H1 (cell line): ENCODE results near the gene FAT1. TPM values are rescaled to one million over a fixed set of nuclear protein-coding genes. Genes with fewer than 3 reads are reported as not detected.
A peak's percentile ranks its signal among the peaks of the same experiment; 100 is the strongest.

ENCODE experiments used
- CTCF ChIA-PET: fragments of 300-600 bp; sonication (Branson Sonifier 250); formaldehyde crosslinking; loops from one replicate; lab custom pipeline; 2021; ENCODE audit not compliant: partially characterized antibody; lab: Charles Lee
- POLR2A ChIA-PET: fragments of 300-600 bp; sonication (Branson Sonifier 250); formaldehyde crosslinking; loops from one replicate; lab custom pipeline; 2021; ENCODE audit warnings: inconsistent platforms; ENCODE audit not compliant: partially characterized antibody; lab: Charles Lee
- DNase-seq, 2 experiments: peaks; one replicate each; pipeline versions ENCODE4 v3.0.0 to v3.0.0-alpha.2; 2010 to 2022; ENCODE audit warnings: low spot score in 2 of 2, low read depth in 1 of 2, mixed read lengths in 1 of 2
- FAIRE-seq: peaks from 2 replicates; lab custom pipeline; 2011; peaks lifted over from hg19 to GRCh38; lab: Jason Lieb, UNC
- H2AFZ ChIP-seq: 2 replicates; pipeline ENCODE4 v1.8.1; 2012; ENCODE audit warnings: low read length, inconsistent platforms
- H2AK5ac ChIP-seq: 2 replicates; pipeline ENCODE4 v1.6.1; 2013; ENCODE audit warnings: low read depth, low read length
- H2BK120ac ChIP-seq: replicated peaks from 2 replicates; pipeline ENCODE3; 2013; ENCODE audit warnings: low read depth, low read length, inconsistent platforms
- H2BK12ac ChIP-seq: 2 replicates; pipeline ENCODE4 v1.6.1; 2013; ENCODE audit warnings: low read depth, low read length
- H2BK15ac ChIP-seq: 2 replicates; pipeline ENCODE4 v1.6.1; 2013; ENCODE audit warnings: low read length
- H2BK20ac ChIP-seq: 2 replicates; pipeline ENCODE4 v1.6.1; 2013; ENCODE audit warnings: low read length
- H2BK5ac ChIP-seq: 2 replicates; pipeline ENCODE4 v1.6.1; 2013; ENCODE audit warnings: low read depth, low read length
- H3K14ac ChIP-seq: 2 replicates; pipeline ENCODE4 v1.6.1; 2013; ENCODE audit warnings: inconsistent platforms; ENCODE audit not compliant: insufficient read length
- H3K18ac ChIP-seq: 2 replicates; pipeline ENCODE4 v1.6.1; 2013; ENCODE audit warnings: low read length; ENCODE audit errors: extremely low read depth
- H3K23ac ChIP-seq: 2 replicates; pipeline ENCODE4 v1.6.1; 2013; ENCODE audit warnings: inconsistent platforms; ENCODE audit not compliant: insufficient read length
- H3K23me2 ChIP-seq: 2 replicates; pipeline ENCODE4 v1.6.1; 2013; ENCODE audit warnings: low read depth, low read length
- H3K27ac ChIP-seq: 2 replicates; pipeline ENCODE4 v1.6.1; 2011; ENCODE audit warnings: low read depth, low read length, inconsistent platforms
- H3K27me3 ChIP-seq, 4 experiments: replicated peaks in 1 of 4; 1 replicate in 1 of 4; 2 replicates in 3 of 4; pipeline versions ENCODE4 v1.6.1 to v1.8.1; 2011 to 2013; ENCODE audit warnings: low read length in 3 of 4, mild to moderate bottlenecking in 3 of 4, inconsistent platforms in 2 of 4, mixed read lengths in 2 of 4, moderate library complexity in 1 of 4; ENCODE audit not compliant: control insufficient read depth in 3 of 4, insufficient read depth in 3 of 4; ENCODE audit errors: extremely low read depth in 1 of 4
- H3K36me3 ChIP-seq, 4 experiments: 2 replicates each; pipeline versions ENCODE4 v1.6.1 to v1.8.1; 2011 to 2013; ENCODE audit warnings: mild to moderate bottlenecking in 4 of 4, low read length in 3 of 4, moderate library complexity in 2 of 4, control low read depth in 1 of 4, inconsistent platforms in 1 of 4; ENCODE audit not compliant: insufficient read depth in 4 of 4, control insufficient read depth in 2 of 4
- H3K4ac ChIP-seq: replicated peaks from 2 replicates; pipeline ENCODE3; 2013; ENCODE audit warnings: low read length, low read depth, mixed read lengths, inconsistent platforms; ENCODE audit not compliant: insufficient read length
- H3K4me1 ChIP-seq, 4 experiments: replicated peaks in 1 of 4; 1 replicate in 1 of 4; 2 replicates in 3 of 4; pipeline versions ENCODE4 v1.6.1 to v1.8.1; 2011 to 2013; ENCODE audit warnings: low read length in 3 of 4, inconsistent platforms in 2 of 4, mixed read lengths in 1 of 4; ENCODE audit not compliant: insufficient read depth in 4 of 4, control insufficient read depth in 3 of 4
- H3K4me2 ChIP-seq, 2 experiments: 2 replicates each; pipeline versions ENCODE4 v1.6.1 to v1.8.1; 2011 to 2013; ENCODE audit warnings: low read depth in 2 of 2, low read length in 2 of 2, control low read depth in 1 of 2, inconsistent platforms in 1 of 2, mild to moderate bottlenecking in 1 of 2; ENCODE audit not compliant: insufficient read depth in 1 of 2
- H3K4me3 ChIP-seq, 4 experiments: fragments of 200-600, 300-600 bp in 1 of 4; sonication (generic), shearing (Covaris generic), sonication (Bioruptor Twin) in 1 of 4; 2 replicates each; pipeline versions ENCODE4 v1.5.1 to v1.8.1; 2011 to 2016; ENCODE audit warnings: low read length in 4 of 4, low read depth in 3 of 4, control low read depth in 2 of 4, inconsistent platforms in 2 of 4, mild to moderate bottlenecking in 2 of 4, mixed read lengths in 1 of 4, moderate library complexity in 1 of 4; ENCODE audit not compliant: insufficient read depth in 2 of 4; ENCODE audit errors: extremely low read depth in 1 of 4
- H3K56ac ChIP-seq: replicated peaks from 2 replicates; pipeline ENCODE3; 2013; ENCODE audit warnings: low read depth, mild to moderate bottlenecking, mixed read lengths, low read length, inconsistent platforms; ENCODE audit not compliant: insufficient read length
- H3K79me1 ChIP-seq: 2 replicates; pipeline ENCODE4 v1.6.1; 2013; ENCODE audit warnings: low read depth, low read length, control low read depth
- H3K79me2 ChIP-seq, 2 experiments: 2 replicates each; pipeline versions ENCODE4 v1.6.1 to v1.8.1; 2012 to 2013; ENCODE audit warnings: low read length in 2 of 2, mild to moderate bottlenecking in 2 of 2, inconsistent platforms in 1 of 2; ENCODE audit not compliant: insufficient read depth in 2 of 2, control insufficient read depth in 1 of 2
- H3K9ac ChIP-seq, 4 experiments: replicated peaks in 1 of 4; 1 replicate in 1 of 4; 2 replicates in 3 of 4; pipeline versions ENCODE4 v1.6.1 to v1.8.1; 2011 to 2013; ENCODE audit warnings: low read depth in 3 of 4, low read length in 3 of 4, control low read depth in 2 of 4, mild to moderate bottlenecking in 2 of 4, moderate library complexity in 2 of 4, inconsistent platforms in 1 of 4; ENCODE audit errors: extremely low read depth in 1 of 4
- H3K9me3 ChIP-seq, 2 experiments: 2 replicates each; pipeline versions ENCODE4 v1.6.1 to v1.8.1; 2012 to 2013; ENCODE audit warnings: mild to moderate bottlenecking in 2 of 2, moderate library complexity in 2 of 2, control low read depth in 1 of 2, inconsistent platforms in 1 of 2, low read depth in 1 of 2, low read length in 1 of 2, mixed read lengths in 1 of 2; ENCODE audit not compliant: insufficient read depth in 2 of 2
- H4K20me1 ChIP-seq, 2 experiments: replicated peaks in 1 of 2; 2 replicates each; pipeline versions ENCODE3 to v1.8.1; 2011 to 2013; ENCODE audit warnings: inconsistent platforms in 2 of 2, low read length in 2 of 2, mild to moderate bottlenecking in 1 of 2; ENCODE audit not compliant: insufficient read depth in 2 of 2, control insufficient read depth in 1 of 2
- H4K5ac ChIP-seq: 2 replicates; pipeline ENCODE4 v1.6.1; 2013; ENCODE audit warnings: low read length, low read depth, mixed read lengths, inconsistent platforms; ENCODE audit not compliant: insufficient read length
- H4K8ac ChIP-seq: 2 replicates; pipeline ENCODE4 v1.8.0; 2013; ENCODE audit warnings: mild to moderate bottlenecking, moderate library complexity, low read length, inconsistent platforms; ENCODE audit not compliant: insufficient read depth; ENCODE audit errors: extremely low read depth
- H4K91ac ChIP-seq: replicated peaks from 2 replicates; pipeline ENCODE3; 2013; ENCODE audit warnings: low read length, mixed read lengths, inconsistent platforms; ENCODE audit not compliant: insufficient read length
- BACH1 ChIP-seq: IDR thresholded peaks from 2 replicates; pipeline ENCODE4 v1.6.1; 2012; ENCODE audit warnings: low read length, improper control_type of control experiment
- BCL11A ChIP-seq, 2 experiments: IDR thresholded peaks; one replicate each; pipeline ENCODE4 v1.6.1; 2011; ENCODE audit warnings: low read depth in 2 of 2, low read length in 2 of 2, mild to moderate bottlenecking in 2 of 2
- EZH2 ChIP-seq: fragments of 200-600 bp; sonication (generic); IDR thresholded peaks from 2 replicates; pipeline ENCODE4 v1.7.1; 2012; ENCODE audit warnings: low read depth, mild to moderate bottlenecking, moderate library complexity, low read length, inconsistent platforms; ENCODE audit not compliant: severe bottlenecking
- GABPA ChIP-seq: IDR thresholded peaks from 2 replicates; pipeline ENCODE4 v1.6.1; 2011; ENCODE audit warnings: mild to moderate bottlenecking, low read length, moderate library complexity, borderline replicate concordance; ENCODE audit not compliant: insufficient read depth
- HDAC2 ChIP-seq, 2 experiments: fragments of 300-600 bp in 1 of 2; sonication (generic) in 1 of 2; IDR thresholded peaks; 2 replicates each; pipeline ENCODE4 v1.6.1; 2011 to 2012; ENCODE audit warnings: low read depth in 2 of 2, low read length in 2 of 2, mild to moderate bottlenecking in 2 of 2, moderate library complexity in 2 of 2, borderline replicate concordance in 1 of 2, inconsistent platforms in 1 of 2
- KDM4A ChIP-seq: IDR thresholded peaks from one replicate; pipeline ENCODE4 v1.7.1; 2012; ENCODE audit warnings: low read depth, mild to moderate bottlenecking, moderate library complexity, low read length, inconsistent platforms; ENCODE audit not compliant: severe bottlenecking
- MAFK ChIP-seq: IDR thresholded peaks from 2 replicates; pipeline ENCODE4 v1.6.1; 2012; ENCODE audit warnings: low read depth, mild to moderate bottlenecking, improper control_type of control experiment, low read length
- NANOG ChIP-seq: IDR thresholded peaks from 2 replicates; pipeline ENCODE4 v1.6.1; 2011; ENCODE audit warnings: low read length, low read depth, mild to moderate bottlenecking, inconsistent platforms; ENCODE audit not compliant: insufficient read depth, poor library complexity, severe bottlenecking
- PHF8 ChIP-seq: fragments of 200-600 bp; sonication (generic); conservative IDR thresholded peaks from 2 replicates; pipeline ENCODE4 v1.7.1; 2012; ENCODE audit warnings: low read depth, mild to moderate bottlenecking, inconsistent platforms, low read length, moderate library complexity
- RFX5 ChIP-seq: IDR thresholded peaks from 2 replicates; pipeline ENCODE4 v1.6.1; 2011; ENCODE audit warnings: low read depth, low read length, improper control_type of control experiment, borderline replicate concordance
- RNF2 ChIP-seq: fragments of 200-900, 300-1000 bp; sonication (generic); IDR thresholded peaks from 2 replicates; pipeline ENCODE4 v1.7.1; 2016; ENCODE audit warnings: borderline replicate concordance, low read depth, mild to moderate bottlenecking, antibody characterized with exemption, low read length; ENCODE audit not compliant: poor library complexity, severe bottlenecking; ENCODE audit errors: missing control alignments
- ZNF274 ChIP-seq: IDR thresholded peaks from 2 replicates; pipeline ENCODE4 v1.7.0; 2012; ENCODE audit warnings: low read length, borderline replicate concordance; ENCODE audit errors: extremely low read depth
- WGBS, 2 experiments: shearing (Covaris generic) in 1 of 2; methylation state at CpG; one replicate each; pipeline versions ENCODE4 v1.1.6 to v1.1.7; 2013 to 2015; ENCODE audit warnings: low lambda C conversion rate in 2 of 2, mixed read lengths in 2 of 2, inconsistent platforms in 1 of 2, low coverage in 1 of 2, missing lambda C conversion rate in 1 of 2; ENCODE audit not compliant: insufficient replicate concordance in 2 of 2, insufficient coverage in 1 of 2, insufficient read length in 1 of 2; ENCODE audit errors: extremely low coverage in 1 of 2, missing lambda C conversion rate in 1 of 2; 5-methylcytosine and 5-hydroxymethylcytosine counted together
- polyA plus RNA-seq, 7 experiments: library from polyadenylated mRNA; depleted of rRNA in 3 of 7; stranded (reverse) in 5 of 7; unstranded in 2 of 7; fragments of >200 nt in 5 of 7; fragments of 200-250 nt in 2 of 7; gene quantifications; 1 replicate in 5 of 7; 2 replicates in 1 of 7; 4 replicates in 1 of 7; pipeline versions ENCODE4 v1.2.1 to v1.2.3, GENCODE V29; 2011 to 2013; ENCODE audit warnings: missing spikeins in 2 of 7, mixed read lengths in 2 of 7
- total RNA-seq: library from RNA; stranded (reverse); fragmentation: NEBNext Ultra II Directional; extraction: Animal tissue kit (Norgen Biotek cat#: 25700); gene quantifications from 2 replicates; pipeline ENCODE4 v1.2.1, GENCODE V29; 2021

Gene FAT1
- total and polyA plus RNA-seq, 2 of the 8 experiments (the other 6 are each of a cell fraction or from before 2014, with no cell fraction given) = 94.4 to 137 TPM

DNA sequence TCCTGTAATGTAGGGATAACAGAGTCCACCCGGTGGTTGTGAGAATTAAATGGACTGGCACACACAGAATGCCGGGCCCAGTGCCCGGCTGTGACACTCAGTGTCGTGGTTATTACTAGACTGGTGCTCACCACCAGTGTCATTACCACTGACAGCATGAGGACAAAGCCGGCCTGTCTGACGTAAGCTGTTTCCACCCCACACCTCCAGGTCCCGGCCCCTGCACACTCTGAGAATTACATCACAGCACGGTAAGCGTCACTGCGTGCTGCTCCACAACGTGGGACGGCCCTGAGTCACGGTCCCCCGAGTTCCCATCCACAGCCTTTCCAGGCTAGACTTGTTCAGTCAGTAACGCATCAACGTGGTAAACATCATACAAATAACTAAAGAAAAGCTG, 22.9 kb downstream of the FAT1 start:
- H2BK20ac ChIP-seq = no peak overlapping the region
- CTCF ChIA-PET = interaction anchor here (0.8 to 2.7 kb wide), 3 partner anchors 10 to 31 kb away, joined by 3 to 21 read pairs (median 10); no protein-coding TSS in a partner anchor
- H4K20me1 ChIP-seq = peaks cover 10 to 33% of the 10 kb centered on the region in 2 experiments
- H3K23ac ChIP-seq = no peak overlapping the region
- 0 out of 8 replicates have a peak overlapping the region, but pooled peaks of 1 of the 4 experiments have one; percentile 23 for H3K4me3 ChIP-seq
- H3K9me3 ChIP-seq = no peaks in the 10 kb centered on the region
- peak overlapping the region; percentile 43 to 54; a peak in 3 of 4 replicates for H3K4me2 ChIP-seq
- peak overlapping the region; percentile 76; the same call in 1 of the 2 replicates for H2BK5ac ChIP-seq
- POLR2A ChIA-PET = interaction anchor here (1.1 kb wide), 1 partner anchor 23 kb away, joined by 8 read pairs; the partner anchor contains the start of gene FAT1
- H3K36me3 ChIP-seq = peaks cover 4 to 45% (median 6%) of the 10 kb centered on the region in 4 experiments; a peak in 7 of 8 replicates
- H3K27ac ChIP-seq = no peak overlapping the region
- peaks cover 43 to 97% of the 10 kb centered on the region in 2 experiments for H3K79me2 ChIP-seq
- no peak overlapping the region for H2BK15ac ChIP-seq
- DNase-seq (no peak), FAIRE-seq (no peak)
- no peak overlapping the region for H3K9ac ChIP-seq
- H4K8ac ChIP-seq = no peak overlapping the region
- H4K5ac ChIP-seq = no peak overlapping the region
- H2AFZ ChIP-seq = no peak overlapping the region
- no peaks in the 10 kb centered on the region for H3K23me2 ChIP-seq
- H3K4ac ChIP-seq = no peak overlapping the region
- H3K56ac ChIP-seq = no peak overlapping the region
- peaks cover 12 to 34% (median 26%) of the 10 kb centered on the region in 4 experiments for H3K4me1 ChIP-seq
- H3K14ac ChIP-seq = no peak overlapping the region
- 79% methylated on average over 16 of the region's 16 CpGs; no CpG with 5 or more reads in 1 of the 2 experiments for WGBS, 2 experiments
- no peak overlapping the region; the same call in 1 of the 2 replicates for H2BK12ac ChIP-seq
- H3K79me1 ChIP-seq = peaks cover 20% of the 10 kb centered on the region
- H2BK120ac ChIP-seq = no peak overlapping the region
- H3K18ac ChIP-seq = peak overlapping the region; percentile 17; the same call in 1 of the 2 replicates
- no peaks in the 10 kb centered on the region for H3K27me3 ChIP-seq
- H4K91ac ChIP-seq = peak overlapping the region; percentile 12
- H2AK5ac ChIP-seq = no peak overlapping the region
- TF ChIP-seq BACH1 (no peak), NANOG (no peak), EZH2 (no peak), HDAC2 (IDR thresholded peaks at IDR 0.05; ENCODE audit: borderline replicate concordance in 1 of 2, low read depth in 2 of 2, low read length in 2 of 2) (no peak), ZNF274 (no peak), RFX5 (no peak), MAFK (no peak), BCL11A (IDR thresholded peaks at IDR 0.05; ENCODE audit: low read depth in 2 of 2, low read length in 2 of 2) (no peak), KDM4A (no peak), GABPA (no peak), PHF8 (no peak), RNF2 (no peak)
